ENCODE results near the gene HSPA2. TPM values are rescaled to one million over a fixed set of nuclear protein-coding genes. Genes with fewer than 3 reads are reported as not detected.

The HSPA2 gene
- total RNA-seq, 1 experiment from 2014 or later: 30.2 TPM

GRCh38 chr14:64531567-64531966 is 9.0 kb upstream of the HSPA2 start (continued):
- no peak for TF ChIP-seq FOXP4 (CRISPR knock-in tag; IDR thresholded peaks at IDR 0.05)
- TF ChIP-seq ZNF396 (CRISPR knock-in tag; IDR thresholded peaks at IDR 0.05; ENCODE audit: borderline replicate concordance): no peak
- TF ChIP-seq ZNF219 (CRISPR knock-in tag; IDR thresholded peaks at IDR 0.05; ENCODE audit: borderline replicate concordance): no peak
- no peak for TF ChIP-seq ZNF423 (CRISPR knock-in tag; IDR thresholded peaks at IDR 0.05)
- TF ChIP-seq ZNF138 (CRISPR knock-in tag; conservative IDR thresholded peaks at IDR 0.05): no peak
- TF ChIP-seq ZMAT4 (CRISPR knock-in tag; IDR thresholded peaks at IDR 0.05): no peak
- TF ChIP-seq ZNF416 (CRISPR knock-in tag; IDR thresholded peaks at IDR 0.05): no peak
- TF ChIP-seq KAT7 (CRISPR knock-in tag; IDR thresholded peaks at IDR 0.05; ENCODE audit: borderline replicate concordance): no peak
- no peak for TF ChIP-seq ZNF232 (CRISPR knock-in tag; IDR thresholded peaks at IDR 0.05)

- H3K27ac Mint-ChIP-seq: no peak overlapping the region; the same call in 1 of the 2 replicates
- no peak for TF ChIP-seq USF2 (CRISPR knock-in tag; IDR thresholded peaks at IDR 0.05)
- no peak for TF ChIP-seq ZNF219 (CRISPR knock-in tag; IDR thresholded peaks at IDR 0.05; ENCODE audit: borderline replicate concordance)
- TF ChIP-seq ZNF121 (CRISPR knock-in tag; IDR thresholded peaks at IDR 0.05): no peak
- no peak for TF ChIP-seq FOXJ3 (CRISPR knock-in tag; IDR thresholded peaks at IDR 0.05; ENCODE audit: borderline replicate concordance)
- no peak for TF ChIP-seq ZNF671 (CRISPR knock-in tag; IDR thresholded peaks at IDR 0.05)
- TF ChIP-seq MYBL2 (CRISPR knock-in tag; IDR thresholded peaks at IDR 0.05): no peak
- TF ChIP-seq ZBTB43 (CRISPR knock-in tag; IDR thresholded peaks at IDR 0.05): no peak
- TF ChIP-seq CDX4 (CRISPR knock-in tag; IDR thresholded peaks at IDR 0.05; ENCODE audit: borderline replicate concordance): no peak
- no peak for TF ChIP-seq HMGA2 (CRISPR knock-in tag; IDR thresholded peaks at IDR 0.05)
- no peak for TF ChIP-seq ZNF232 (CRISPR knock-in tag; IDR thresholded peaks at IDR 0.05)
- no peak for TF ChIP-seq AFF4 (CRISPR knock-in tag; IDR thresholded peaks at IDR 0.05; ENCODE audit: borderline replicate concordance)
- TF ChIP-seq ZSCAN18 (CRISPR knock-in tag; IDR thresholded peaks at IDR 0.05): no peak
- TF ChIP-seq PRDM15 (CRISPR knock-in tag; IDR thresholded peaks at IDR 0.05): no peak
- no peak for TF ChIP-seq ZNF263 (CRISPR knock-in tag; IDR thresholded peaks at IDR 0.05; ENCODE audit: low read depth)
- no peak for TF ChIP-seq PRRX2 (CRISPR knock-in tag; IDR thresholded peaks at IDR 0.05)
These were observed 3.9 kb upstream of the HSPA2 start for GRCh38 chr14:64536488-64537245.

More at GRCh38 chr14:64536488-64537245, 3.9 kb upstream of the HSPA2 start:
- DNase-seq (ENCODE audit: low spot score): no peak
- no peak overlapping the region for H3K4me3 Mint-ChIP-seq
- H3K9me3 Mint-ChIP-seq: peaks cover 12% of the 10 kb centered on the region
- ChIA-PET POLR2A (no interaction called here), CTCF (no interaction called here)
- peaks cover 14% of the 10 kb centered on the region for H3K36me3 Mint-ChIP-seq
- no peak for ATAC-seq
- H3K4me1 Mint-ChIP-seq: peaks cover 9% of the 10 kb centered on the region
- H3K27me3 Mint-ChIP-seq (ENCODE audit: low read depth): peaks cover 11% of the 10 kb centered on the region
